Tibial nerve (tissue), 4 donors: ENCODE results near the gene ROCK2. TPM values are rescaled to one million over a fixed set of nuclear protein-coding genes. Genes with fewer than 3 reads are reported as not detected.

Experiments used
- DNase-seq, 2 donors: peaks; one replicate each; pipeline ENCODE4 v3.0.0-alpha.2; 2019; ENCODE audit warnings: low spot score in 2 of 2
- H3K27ac ChIP-seq, 4 donors: fragments of 200-600 bp; sonication (generic) in 3 of 4; one replicate each; pipeline ENCODE4 v1.5.1; 2017 to 2019; ENCODE audit warnings: mild to moderate bottlenecking in 1 of 4
- H3K27me3 ChIP-seq, 2 donors: fragments of 200-600 bp; sonication (generic) in 1 of 2; one replicate each; pipeline versions ENCODE4 v1.5.1 to v1.6.0; 2017 to 2019
- H3K36me3 ChIP-seq, 3 donors: fragments of 200-600 bp; sonication (generic); one replicate each; pipeline ENCODE4 v1.5.1; 2018 to 2019
- H3K4me1 ChIP-seq, 4 donors: fragments of 200-600 bp; sonication (generic) in 3 of 4; one replicate each; pipeline ENCODE4 v1.5.1; 2017 to 2019
- H3K4me3 ChIP-seq, 4 donors: fragments of 200-600 bp; sonication (generic) in 3 of 4; one replicate each; pipeline ENCODE4 v1.5.1; 2017 to 2019; ENCODE audit warnings: mild to moderate bottlenecking in 1 of 4, moderate library complexity in 1 of 4
- H3K9me3 ChIP-seq, 4 donors: fragments of 200-600 bp; sonication (generic) in 3 of 4; one replicate each; pipeline ENCODE4 v1.5.1; 2017 to 2019
- EP300 ChIP-seq, 2 donors: sonication (generic); formaldehyde crosslinking; IDR thresholded peaks; one replicate each; pipeline ENCODE4 v1.6.1; 2017; ENCODE audit warnings: antibody characterized with exemption in 2 of 2, mild to moderate bottlenecking in 1 of 2
- POLR2A ChIP-seq, 2 donors: fragments of 450-650 bp; IDR thresholded peaks; one replicate each; pipeline ENCODE4 v1.6.1; 2017; ENCODE audit warnings: antibody characterized with exemption in 2 of 2, mild to moderate bottlenecking in 2 of 2, moderate library complexity in 2 of 2
- WGBS, 2 donors: methylation state at CpG; one replicate each; pipeline ENCODE4 v1.1.5; 2018; 5-methylcytosine and 5-hydroxymethylcytosine counted together
- total RNA-seq, 4 donors: library from RNA; depleted of rRNA; stranded (reverse); fragments of >200 nt; gene quantifications; one replicate each; pipeline ENCODE4 v1.1.0, GENCODE V29; 2016
- TF ChIP-seq, protein P1 (sequence below), 5 experiments: fragments of 200-600 bp in 3 of 5; fragments of 450-650 bp in 2 of 5; sonication (generic) in 3 of 5; IDR thresholded peaks; one replicate each; pipeline ENCODE4 v1.5.1; 2016 to 2019; ENCODE audit warnings: antibody characterized with exemption in 5 of 5, mild to moderate bottlenecking in 3 of 5, moderate library complexity in 2 of 5

Gene ROCK2
- total RNA-seq, 4 donors from 2014 or later, result 56.4 to 81.6 (median 60.7) TPM

DNA sequence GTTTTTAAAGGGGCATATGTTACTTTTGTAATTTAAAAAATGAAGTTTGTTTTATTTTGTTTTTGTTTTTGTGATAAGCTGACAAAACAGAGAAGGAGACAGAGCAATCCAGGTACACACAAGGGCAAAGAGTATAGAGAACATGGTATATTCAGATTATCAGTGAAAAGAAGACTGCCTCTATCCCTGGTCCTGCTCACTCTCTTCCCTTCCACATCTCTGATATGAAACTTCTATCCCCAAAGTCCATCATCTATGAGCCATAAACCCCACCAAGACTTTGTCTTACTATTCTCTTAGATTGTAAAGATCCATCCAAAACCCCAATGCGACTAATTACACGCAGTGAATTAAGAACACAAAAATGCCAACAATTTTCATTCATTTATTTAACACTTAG, 16.6 kb downstream of the ROCK2 start:
- DNase-seq, result no peak
- Histone ChIP-seq H3K9me3 (peaks cover 0 to 7% (median 0%) of the 10 kb centered on the region in 4 donors), H3K4me3 (no peak overlapping the region), H3K27ac (no peak overlapping the region), H3K4me1 (peaks cover 0 to 33% (median 8%) of the 10 kb centered on the region in 4 donors), H3K36me3 (no peaks in the 10 kb centered on the region), H3K27me3 (no peaks in the 10 kb centered on the region)
- TF ChIP-seq POLR2A (IDR thresholded peaks at IDR 0.05) (no peak), EP300 (IDR thresholded peaks at IDR 0.05) (no peak)
- TF ChIP-seq, protein P1, sequence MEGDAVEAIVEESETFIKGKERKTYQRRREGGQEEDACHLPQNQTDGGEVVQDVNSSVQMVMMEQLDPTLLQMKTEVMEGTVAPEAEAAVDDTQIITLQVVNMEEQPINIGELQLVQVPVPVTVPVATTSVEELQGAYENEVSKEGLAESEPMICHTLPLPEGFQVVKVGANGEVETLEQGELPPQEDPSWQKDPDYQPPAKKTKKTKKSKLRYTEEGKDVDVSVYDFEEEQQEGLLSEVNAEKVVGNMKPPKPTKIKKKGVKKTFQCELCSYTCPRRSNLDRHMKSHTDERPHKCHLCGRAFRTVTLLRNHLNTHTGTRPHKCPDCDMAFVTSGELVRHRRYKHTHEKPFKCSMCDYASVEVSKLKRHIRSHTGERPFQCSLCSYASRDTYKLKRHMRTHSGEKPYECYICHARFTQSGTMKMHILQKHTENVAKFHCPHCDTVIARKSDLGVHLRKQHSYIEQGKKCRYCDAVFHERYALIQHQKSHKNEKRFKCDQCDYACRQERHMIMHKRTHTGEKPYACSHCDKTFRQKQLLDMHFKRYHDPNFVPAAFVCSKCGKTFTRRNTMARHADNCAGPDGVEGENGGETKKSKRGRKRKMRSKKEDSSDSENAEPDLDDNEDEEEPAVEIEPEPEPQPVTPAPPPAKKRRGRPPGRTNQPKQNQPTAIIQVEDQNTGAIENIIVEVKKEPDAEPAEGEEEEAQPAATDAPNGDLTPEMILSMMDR (IDR thresholded peaks at IDR 0.05), result no peak
- WGBS, 2 donors, result 61 to 73% methylated on average over 2 of the region's 2 CpGs

DNA sequence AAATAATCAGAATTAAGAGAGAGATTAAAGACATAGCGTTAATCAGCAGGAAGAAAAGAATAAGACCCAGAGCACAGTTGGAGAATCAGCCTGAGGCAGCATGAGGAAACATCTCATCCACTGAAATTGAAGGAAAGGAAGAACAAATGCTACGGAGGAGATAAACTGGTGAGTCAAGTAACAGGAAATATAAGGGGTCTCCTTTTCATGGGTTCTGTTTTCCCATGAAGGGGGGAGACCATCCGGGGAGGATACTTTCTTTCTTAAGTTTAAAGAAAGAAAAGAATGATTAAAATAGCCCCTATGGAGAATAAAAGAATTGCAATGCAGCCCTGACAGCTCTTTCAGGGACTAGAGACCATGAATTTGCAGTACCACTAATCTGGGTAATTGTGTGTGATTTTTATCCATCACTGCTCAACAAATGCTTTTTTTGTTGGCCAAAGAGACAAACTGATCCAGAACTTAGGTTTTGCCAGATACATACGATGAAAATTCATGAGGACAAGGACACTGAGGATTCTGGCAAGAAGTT, 17.7 kb downstream of the ROCK2 start:
- WGBS, 2 donors, result 56 to 58% methylated on average over 4 of the region's 4 CpGs
- TF ChIP-seq EP300 (IDR thresholded peaks at IDR 0.05), result no peak
- no peak for TF ChIP-seq POLR2A (IDR thresholded peaks at IDR 0.05)
- TF ChIP-seq, protein P1 (IDR thresholded peaks at IDR 0.05), result no peak
- peaks cover 0 to 39% (median 8%) of the 10 kb centered on the region in 4 donors for H3K4me1 ChIP-seq
- H3K27ac ChIP-seq, result no peak overlapping the region
- no peak overlapping the region for H3K4me3 ChIP-seq
- no peak for DNase-seq
- H3K9me3 ChIP-seq, result no peaks in the 10 kb centered on the region
- H3K27me3 ChIP-seq, result no peaks in the 10 kb centered on the region
- H3K36me3 ChIP-seq, result no peaks in the 10 kb centered on the region

DNA sequence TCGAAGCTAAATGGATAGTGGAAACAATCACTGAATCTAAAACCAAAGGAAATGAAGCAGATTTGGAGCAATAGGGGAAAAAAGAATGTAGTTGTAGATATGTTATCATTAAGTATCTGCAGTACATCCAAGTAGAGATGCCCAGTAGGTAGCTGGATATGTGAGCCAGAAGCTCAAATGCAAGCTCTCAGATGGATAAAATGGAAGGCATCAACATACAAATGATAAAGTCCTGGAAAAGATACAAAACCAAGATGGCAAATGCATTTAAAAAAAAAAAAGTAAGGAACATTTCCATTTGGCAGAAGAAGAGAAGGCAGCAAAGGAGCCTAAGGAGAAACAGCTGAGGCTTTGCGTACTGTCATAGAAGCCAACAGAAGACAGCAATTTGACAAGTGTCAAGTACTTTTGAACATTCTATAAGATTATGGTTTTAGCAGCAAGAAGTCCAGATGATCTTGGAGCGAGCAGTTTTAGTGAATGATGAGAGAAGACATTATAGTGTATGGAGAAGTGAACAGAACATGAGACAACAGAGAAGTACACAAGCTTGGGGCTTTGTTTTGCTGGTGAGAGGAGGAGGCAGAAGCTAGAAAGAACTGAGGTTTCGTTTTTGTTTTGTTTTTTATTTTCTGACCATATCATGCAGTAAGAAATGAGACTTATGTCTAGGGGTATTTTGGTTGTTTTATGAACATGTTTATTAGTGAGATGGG, 18.3 kb downstream of the ROCK2 start:
- DNase-seq, result no peak
- TF ChIP-seq EP300 (IDR thresholded peaks at IDR 0.05) (no peak), POLR2A (IDR thresholded peaks at IDR 0.05) (no peak)
- TF ChIP-seq, protein P1 (IDR thresholded peaks at IDR 0.05), result no peak
- Histone ChIP-seq H3K9me3 (no peaks in the 10 kb centered on the region), H3K27me3 (no peaks in the 10 kb centered on the region), H3K4me1 (peaks cover 0 to 42% (median 8%) of the 10 kb centered on the region in 4 donors), H3K4me3 (no peak overlapping the region), H3K36me3 (no peaks in the 10 kb centered on the region), H3K27ac (no peak overlapping the region)
- 60 to 73% methylated on average over 4 of the region's 4 CpGs for WGBS, 2 donors

DNA sequence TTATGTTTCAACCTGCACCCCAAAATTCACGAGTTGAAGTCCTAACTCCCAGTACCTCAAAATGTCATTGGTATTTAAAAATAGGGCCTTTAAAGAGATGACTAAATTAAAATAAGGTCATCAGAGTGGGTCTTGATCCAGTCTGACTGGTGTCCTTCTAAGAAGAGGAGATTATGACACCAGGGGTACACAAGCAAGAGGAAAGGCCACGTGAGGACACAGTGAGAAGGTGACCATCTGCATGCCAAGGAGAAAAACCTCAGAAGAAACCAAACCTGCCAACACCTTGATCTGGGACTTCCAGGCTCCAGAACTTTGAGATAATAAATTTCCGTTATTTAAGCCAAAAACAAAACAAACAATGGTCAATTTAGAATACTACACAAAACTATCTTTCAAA, 22.6 kb downstream of the ROCK2 start:
- Histone ChIP-seq H3K27me3 (no peaks in the 10 kb centered on the region), H3K27ac (no peak overlapping the region), H3K9me3 (no peaks in the 10 kb centered on the region), H3K4me1 (peaks cover 0 to 42% (median 3%) of the 10 kb centered on the region in 4 donors), H3K4me3 (no peak overlapping the region), H3K36me3 (no peaks in the 10 kb centered on the region)
- TF ChIP-seq EP300 (IDR thresholded peaks at IDR 0.05) (no peak), POLR2A (IDR thresholded peaks at IDR 0.05) (no peak)
- TF ChIP-seq, protein P1 (IDR thresholded peaks at IDR 0.05), result no peak
- WGBS, 2 donors, result 84 to 87% methylated on average over 3 of the region's 3 CpGs
- no peak for DNase-seq

DNA sequence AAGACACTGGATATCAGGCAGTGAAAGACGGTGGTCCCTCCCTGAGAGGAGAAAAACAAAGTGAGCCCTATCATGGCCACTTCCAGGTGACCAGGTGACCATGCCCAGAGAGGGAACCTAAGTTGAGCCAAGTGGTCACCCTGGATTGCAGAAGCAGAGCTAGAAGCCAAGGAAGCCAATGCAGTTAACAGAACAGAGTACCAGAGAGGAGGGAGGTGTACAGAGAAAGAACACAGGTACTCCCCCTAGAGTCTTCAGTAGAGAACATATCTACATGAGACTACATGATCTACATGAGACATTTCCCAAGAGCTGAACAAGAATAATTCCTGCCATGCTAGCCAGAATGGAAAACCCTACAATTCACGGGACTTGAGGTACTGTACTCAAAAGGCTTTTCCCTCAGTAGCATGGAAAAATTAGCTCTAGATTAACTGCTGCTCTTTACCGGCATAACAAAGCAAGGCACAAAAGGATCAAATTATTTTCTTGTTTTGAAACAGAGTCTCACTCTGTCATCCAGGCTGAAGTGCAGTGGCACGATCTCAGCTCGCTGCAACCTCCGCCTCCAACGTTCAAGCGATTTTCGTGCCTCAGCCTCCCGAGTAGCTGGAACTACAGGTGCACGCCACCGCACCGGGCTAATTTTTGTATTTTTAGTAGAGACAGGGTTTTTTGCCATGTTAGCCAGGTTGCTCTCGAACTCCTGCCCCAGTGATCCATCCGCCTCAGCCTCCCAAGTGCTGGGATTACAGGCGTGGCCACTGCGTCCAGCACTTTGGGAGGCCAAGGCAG, 23.5 kb downstream of the ROCK2 start:
- Histone ChIP-seq H3K9me3 (no peaks in the 10 kb centered on the region), H3K36me3 (no peaks in the 10 kb centered on the region), H3K27ac (no peak overlapping the region), H3K4me1 (peaks cover 0 to 43% (median 2%) of the 10 kb centered on the region in 4 donors), H3K4me3 (no peak overlapping the region), H3K27me3 (no peaks in the 10 kb centered on the region)
- 92 to 94% methylated on average over 17 of the region's 17 CpGs for WGBS, 2 donors
- DNase-seq, result no peak
- no peak for TF ChIP-seq EP300 (IDR thresholded peaks at IDR 0.05)
- TF ChIP-seq POLR2A (IDR thresholded peaks at IDR 0.05), result no peak
- TF ChIP-seq, protein P1 (IDR thresholded peaks at IDR 0.05), result no peak
